GM18511 (cell line): ENCODE data around the gene GAD2.
"Not testable (repeated sequence)": the region's sequence is repeated elsewhere in the genome, so short reads cannot be mapped to it uniquely, and the experiment has no call there.

Experiments used
- ATAC-seq: cut with Tn5 transposase; IDR thresholded peaks from one replicate; pipeline ENCODE4 v1.9.1; 2021; ENCODE audit warnings: mild to moderate bottlenecking, moderate library complexity; ENCODE audit not compliant: unreplicated experiment

GAD2 gene

GRCh38 chr10:26314265-26315013 lies 97.9 kb downstream of the GAD2 start:
- ATAC-seq: no peak

GRCh38 chr10:26318672-26319071 lies 102.1 kb downstream of the GAD2 start:
- no peak for ATAC-seq

GRCh38 chr10:26323219-26323618 lies 106.6 kb downstream of the GAD2 start:
- ATAC-seq: no peak

GRCh38 chr10:26326851-26327250 lies 110.3 kb downstream of the GAD2 start:
- no peak for ATAC-seq

- no peak for ATAC-seq
These were observed 111.2 kb downstream of the GAD2 start for GRCh38 chr10:26327811-26328210.

- ATAC-seq: no peak
These were observed 114.8 kb downstream of the GAD2 start for GRCh38 chr10:26331371-26331770.

- no peak for ATAC-seq
These were observed 117.8 kb downstream of the GAD2 start for GRCh38 chr10:26334232-26334931.

GRCh38 chr10:26334932-26335573 lies 118.5 kb downstream of the GAD2 start:
- ATAC-seq: peak; percentile 90

- peak; percentile 64 for ATAC-seq
These were observed 119.1 kb downstream of the GAD2 start for GRCh38 chr10:26335574-26336093.

GRCh38 chr10:26336979-26337378 lies 120.4 kb downstream of the GAD2 start:
- ATAC-seq: no peak

GRCh38 chr10:26341701-26342100 lies 125.1 kb downstream of the GAD2 start:
- ATAC-seq: no peak

GRCh38 chr10:26348821-26349417 lies 132.3 kb downstream of the GAD2 start:
- ATAC-seq: not testable (repeated sequence)
